Activated CD8-positive, alpha-beta memory T cell treated with anti-CD3 and anti-CD28 coated beads, Interleukin-2, amount 50 U/mL, for 1 hour (primary cell): ENCODE measurements around the gene LHX2.

Experiments used
- DNase-seq: peaks from one replicate; pipeline ENCODE4 v3.0.0-alpha.2; 2020; ENCODE audit errors: extremely low read depth

Gene LHX2

DNA sequence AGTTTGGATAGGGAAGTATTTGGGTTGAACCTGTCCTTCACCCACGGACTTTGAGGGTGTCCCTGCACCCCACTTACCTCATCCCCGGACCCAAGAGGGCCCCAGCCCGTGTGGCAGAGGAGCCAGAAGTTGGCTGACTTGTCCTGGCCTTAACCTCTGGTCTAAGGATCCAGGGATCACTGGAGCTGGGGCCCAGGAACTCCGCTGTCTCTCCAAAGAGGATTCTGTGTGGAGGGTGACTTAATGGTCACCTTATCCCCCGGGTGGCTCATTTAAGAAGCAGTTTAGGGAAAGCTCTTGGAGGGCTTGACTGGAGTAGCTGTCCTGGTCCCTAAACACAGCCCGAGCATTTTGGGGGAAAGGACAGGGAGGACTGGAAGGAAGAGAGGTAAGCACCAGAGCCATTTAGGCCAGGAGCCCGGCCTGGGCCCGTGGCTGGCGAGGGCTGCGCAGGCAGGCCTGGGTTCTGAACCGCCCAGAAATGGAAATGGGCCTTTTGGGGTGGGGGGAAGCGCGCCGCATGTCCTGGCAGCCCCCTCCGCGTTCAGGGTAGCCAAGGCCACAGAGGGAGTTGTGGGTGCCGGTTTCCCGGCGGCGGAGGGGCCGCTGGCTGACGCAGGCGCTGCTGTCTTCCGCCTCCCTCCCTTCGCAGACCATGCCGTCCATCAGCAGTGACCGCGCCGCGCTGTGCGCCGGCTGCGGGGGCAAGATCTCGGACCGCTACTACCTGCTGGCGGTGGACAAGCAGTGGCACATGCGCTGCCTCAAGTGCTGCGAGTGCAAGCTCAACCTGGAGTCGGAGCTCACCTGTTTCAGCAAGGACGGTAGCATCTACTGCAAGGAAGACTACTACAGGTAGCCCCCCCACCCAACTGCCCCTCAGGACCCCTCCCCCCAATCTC, 2.0 kb downstream of the LHX2 start:
- DNase-seq = no peak

DNA sequence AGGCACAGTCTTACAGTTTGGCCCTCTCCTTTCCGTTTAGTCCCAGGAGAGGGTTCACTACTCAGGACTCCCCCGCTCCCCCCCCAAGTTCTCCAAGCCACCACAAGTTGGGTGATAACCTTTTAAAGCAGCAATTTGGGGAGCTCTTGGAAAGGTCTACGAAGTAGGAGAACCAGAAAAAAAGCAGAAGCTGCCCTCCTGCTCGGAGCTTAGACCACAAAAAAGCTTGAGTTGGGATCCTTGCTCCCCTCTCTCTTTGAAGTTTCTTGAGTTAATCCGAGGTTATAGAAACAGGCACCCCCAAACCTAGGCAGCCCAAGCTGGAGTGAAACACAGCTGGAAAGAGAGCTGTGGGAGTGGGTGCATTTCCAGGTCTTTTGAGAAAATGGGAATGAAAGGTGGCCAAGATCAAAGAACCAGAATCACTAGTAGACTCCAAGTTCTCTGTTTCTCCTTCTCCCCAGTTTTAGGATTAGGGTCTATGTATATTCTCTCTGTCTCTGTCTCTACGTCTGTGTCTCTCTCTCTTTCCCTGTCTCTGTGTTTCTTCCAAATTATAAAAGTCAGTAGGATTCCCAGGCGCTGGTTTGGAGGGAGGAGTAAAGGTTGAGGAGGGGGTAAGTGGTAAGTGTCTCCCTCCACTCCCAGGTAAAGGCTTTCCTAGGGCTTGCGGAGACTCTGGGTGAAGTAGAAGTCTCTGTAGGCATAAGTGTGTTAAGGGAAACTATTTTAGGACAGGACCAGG, 2.8 kb downstream of the LHX2 start:
- DNase-seq = no peak

DNA sequence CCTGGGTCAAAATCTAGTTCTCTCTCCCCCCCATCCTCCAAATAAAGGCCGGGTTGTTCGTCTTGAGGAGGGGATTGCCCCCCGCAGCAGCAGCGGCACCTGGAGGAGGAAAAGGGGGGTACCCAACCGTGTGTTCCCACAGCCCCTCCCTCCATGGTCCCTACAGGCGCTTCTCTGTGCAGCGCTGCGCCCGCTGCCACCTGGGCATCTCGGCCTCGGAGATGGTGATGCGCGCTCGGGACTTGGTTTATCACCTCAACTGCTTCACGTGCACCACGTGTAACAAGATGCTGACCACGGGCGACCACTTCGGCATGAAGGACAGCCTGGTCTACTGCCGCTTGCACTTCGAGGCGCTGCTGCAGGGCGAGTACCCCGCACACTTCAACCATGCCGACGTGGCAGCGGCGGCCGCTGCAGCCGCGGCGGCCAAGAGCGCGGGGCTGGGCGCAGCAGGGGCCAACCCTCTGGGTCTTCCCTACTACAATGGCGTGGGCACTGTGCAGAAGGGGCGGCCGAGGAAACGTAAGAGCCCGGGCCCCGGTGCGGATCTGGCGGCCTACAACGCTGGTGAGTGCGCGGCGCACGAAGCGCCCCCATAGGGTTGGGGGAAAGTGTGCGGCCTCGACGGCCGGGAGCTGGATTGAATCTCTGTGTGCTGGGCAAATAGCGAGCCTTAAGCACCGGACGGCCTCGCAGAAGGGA, 3.5 kb downstream of the LHX2 start:
- no peak for DNase-seq

DNA sequence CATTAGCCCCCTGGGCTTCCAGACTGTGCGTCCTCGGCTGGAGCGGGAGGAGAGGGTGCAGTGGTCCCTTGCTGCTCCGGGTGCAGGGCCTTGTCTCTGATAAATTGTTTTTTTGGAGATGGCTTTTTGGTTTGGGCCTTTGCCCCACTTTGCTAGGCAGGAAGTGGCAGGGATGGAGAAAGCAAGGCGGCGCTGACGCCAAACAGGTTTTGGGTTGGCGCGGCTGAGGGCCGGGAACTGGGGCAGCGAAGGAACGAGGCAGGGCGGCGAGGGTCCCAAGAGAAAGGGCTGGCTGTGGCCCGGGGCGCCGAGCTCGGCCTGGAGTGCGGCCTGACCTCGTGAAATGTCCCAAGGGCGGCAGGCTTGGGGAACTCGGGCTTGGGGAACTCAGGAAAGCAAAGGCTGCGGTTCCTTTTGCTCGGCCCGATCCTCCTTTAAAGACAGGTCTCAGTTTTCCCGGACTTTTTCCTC, 4.1 kb downstream of the LHX2 start:
- no peak for DNase-seq

DNA sequence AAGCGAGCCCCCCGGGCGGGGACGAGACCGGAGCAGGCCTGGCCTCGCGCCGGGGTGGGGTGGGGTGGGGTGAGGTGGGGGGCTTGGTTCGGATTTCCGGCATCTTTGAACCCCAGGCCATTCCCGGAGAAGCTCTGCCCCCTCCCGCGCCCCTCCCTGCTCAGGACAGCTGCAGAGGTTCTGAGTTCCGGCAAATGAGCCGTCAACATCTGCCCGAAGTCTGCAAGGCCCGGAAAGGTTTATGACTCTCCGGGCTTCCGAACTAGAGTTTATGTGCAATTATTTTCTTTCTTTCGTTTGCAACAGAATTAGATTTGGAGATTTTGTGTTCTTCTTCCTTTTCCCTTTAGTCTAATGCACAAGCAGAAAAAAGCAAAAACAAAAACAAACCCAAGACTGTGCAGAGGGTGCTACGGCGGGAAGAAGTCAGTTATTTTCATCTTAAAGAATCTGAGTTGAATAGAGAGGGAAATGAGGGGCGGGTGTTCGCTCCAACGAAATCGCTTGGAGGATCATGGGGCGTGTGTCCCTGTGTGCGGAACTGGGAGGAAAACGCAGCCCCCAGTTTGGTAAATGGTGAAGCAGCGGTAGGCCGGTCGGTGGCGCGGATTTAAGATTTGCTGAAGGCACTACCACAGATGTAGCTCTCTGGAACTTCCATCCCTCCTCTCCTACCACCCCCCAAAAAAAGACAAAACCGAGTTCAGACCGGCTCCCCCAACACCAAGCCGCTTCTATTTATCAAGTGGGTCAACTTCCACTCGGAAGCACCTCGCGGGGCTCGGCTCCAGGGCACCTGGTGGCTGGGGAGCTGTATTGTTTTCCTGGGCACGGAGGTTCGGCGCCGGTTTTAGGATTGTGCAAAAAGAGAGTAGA, 4.8 kb downstream of the LHX2 start:
- no peak for DNase-seq

DNA sequence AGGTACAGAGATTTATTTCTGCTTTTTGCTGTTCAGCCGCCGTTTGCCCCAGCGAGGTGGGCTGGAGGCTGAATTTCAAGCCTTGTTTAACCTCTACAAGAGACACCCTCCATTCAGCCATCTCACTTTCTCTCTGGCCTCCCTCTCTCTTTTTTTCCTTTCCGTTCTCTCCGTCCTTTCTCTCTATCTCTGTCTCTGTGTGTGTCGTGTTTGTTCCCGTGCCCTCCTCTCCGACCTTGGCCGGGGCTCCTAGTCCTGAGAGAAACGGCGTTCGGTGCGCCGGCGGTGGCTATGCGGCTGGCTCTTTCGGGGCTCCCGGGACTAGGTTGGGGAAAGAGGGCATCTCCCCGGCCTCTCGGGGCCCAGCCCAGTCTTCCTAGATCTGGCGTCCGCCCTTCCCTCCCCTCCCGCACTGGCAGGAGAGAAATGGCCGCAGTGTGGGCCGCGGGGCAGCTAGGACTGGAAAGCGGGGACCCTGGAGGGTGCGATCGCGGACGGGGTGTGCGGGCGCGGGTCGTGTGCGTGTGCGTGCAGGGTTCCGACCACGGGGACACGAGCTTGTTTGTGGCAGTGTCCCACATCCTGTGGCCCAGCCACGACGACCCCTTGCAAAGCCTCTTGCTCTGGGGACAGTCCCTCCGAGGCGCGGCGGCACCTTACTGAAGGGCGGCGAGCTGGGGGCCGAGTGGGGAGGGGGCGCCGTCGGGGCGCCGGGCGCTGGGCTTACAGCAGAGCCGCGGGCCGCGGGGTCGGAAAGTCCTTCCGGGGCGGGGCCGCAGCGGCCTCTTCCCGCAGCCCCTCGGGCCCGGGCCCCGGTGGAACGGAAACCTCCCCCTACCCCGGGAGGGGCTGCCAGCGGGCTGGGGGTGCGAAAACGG, 5.7 kb downstream of the LHX2 start:
- DNase-seq = no peak

DNA sequence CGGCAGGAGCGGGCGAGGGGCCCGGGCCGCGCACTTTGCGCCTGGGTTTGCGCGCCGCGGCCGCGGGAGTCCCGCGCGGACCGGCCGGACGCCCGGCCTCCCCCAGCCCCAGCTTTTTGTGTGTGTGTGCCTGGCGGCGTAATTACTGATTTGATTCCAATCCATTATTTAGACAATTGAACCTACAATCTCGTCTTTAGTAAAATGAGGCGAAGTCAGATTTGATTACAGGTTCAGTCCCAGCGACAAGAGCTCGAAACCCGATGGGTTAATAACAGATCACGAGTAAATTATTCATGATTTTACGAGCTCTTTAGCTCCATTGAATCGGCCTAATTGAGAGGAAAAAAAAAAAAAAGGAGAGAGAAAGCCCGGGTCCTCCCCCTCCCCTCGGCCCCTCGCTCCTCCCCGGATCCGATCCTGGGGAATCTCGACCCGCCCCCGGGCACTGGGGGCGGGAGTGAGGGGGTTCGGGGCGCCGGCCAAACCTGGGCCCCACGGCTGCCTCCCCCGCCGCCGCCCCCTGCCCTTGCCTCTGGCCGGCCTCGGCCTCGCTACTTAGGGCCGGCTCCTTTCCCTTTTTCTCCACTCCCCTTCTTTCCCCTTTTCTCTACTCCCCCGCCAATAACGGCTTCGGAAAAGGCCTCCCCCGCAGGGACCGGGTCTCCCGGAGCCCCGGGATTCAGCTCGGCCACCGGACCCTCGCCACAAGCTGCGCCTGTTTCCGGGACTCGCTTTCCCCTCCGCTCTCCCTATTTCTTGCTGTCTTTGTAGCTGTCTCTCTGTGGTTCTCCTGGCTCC, 6.6 kb downstream of the LHX2 start:
- no peak for DNase-seq

DNA sequence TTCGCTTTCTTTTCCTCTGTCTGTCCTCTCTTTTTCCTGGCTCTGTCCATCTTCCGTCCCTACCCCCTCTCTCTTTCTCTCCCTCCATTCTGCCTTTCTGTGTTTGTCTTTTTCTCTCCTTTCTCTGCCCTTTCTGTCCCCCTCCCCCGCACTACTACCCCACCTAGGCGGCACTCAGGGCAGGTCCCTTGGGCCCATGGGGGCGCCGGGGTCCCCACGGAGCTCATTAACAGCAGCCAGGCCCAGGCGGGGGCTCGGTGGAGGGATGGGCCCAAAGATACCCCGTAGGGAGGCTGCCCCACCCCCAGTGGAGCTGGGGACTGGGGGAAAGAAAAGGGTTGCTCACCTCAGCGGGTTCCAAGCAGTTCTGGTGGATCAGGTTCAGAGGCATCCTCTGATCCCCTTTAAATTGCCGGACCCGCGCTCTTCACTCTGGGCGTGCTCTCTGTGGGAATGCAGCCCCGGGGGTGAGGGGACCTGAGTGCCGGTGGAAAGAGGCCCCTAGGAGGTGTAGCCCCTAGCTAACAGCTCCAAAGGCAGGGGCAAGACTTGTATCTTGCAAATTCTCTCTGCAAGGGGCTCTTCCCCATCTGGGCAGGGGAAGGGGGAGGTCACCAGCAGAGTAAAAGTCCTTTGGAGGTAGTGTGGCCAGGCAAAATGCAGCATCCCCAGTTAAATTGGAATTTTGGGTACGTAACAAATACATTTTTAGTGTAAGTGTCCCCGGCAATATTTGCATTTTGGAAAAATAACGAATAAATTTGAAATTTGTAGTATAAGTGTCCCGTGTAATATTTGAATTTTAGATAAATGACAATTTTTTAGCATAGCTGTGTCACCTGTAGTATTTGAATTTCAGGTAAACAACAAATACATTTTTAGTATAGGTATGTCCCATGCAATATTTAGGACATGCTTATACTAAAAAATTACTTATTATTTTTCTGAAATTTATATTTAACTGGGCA, 7.4 kb downstream of the LHX2 start:
- DNase-seq = no peak

DNA sequence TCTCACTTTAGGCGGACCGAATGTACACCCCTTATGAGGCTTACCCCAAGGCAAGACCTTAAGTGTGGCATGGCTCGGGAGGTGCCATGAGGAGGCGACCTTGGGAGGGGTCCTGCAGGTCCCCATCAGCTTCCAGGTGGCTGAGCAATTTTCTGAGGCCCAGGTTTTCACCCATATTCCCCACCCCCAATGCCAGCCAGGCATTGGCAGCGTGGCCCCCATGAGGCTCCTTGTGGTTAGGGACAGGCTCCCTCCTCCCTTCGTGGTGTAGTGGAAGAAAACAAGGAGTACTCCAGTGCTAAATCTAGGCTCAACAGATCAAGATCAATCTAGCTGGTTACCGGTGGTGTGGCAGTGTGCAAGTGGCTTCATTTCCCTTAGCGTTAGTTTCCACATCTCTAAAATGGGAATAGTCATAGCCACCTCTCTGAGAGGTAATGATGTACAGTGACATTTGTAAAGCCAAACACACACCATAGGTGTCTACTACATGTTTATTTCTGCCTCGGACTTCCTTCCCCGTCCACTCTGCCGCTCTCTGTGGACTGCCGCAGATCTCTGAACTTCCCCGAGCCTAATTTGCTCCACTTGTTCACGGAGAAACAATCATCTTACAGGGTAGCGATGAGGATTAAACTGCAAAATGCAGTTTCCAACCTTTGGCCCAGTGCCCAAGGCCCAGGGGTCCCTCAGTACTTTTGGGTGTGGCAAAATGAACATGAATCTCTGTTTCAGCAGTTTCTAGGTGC, 8.4 kb downstream of the LHX2 start:
- no peak for DNase-seq

DNA sequence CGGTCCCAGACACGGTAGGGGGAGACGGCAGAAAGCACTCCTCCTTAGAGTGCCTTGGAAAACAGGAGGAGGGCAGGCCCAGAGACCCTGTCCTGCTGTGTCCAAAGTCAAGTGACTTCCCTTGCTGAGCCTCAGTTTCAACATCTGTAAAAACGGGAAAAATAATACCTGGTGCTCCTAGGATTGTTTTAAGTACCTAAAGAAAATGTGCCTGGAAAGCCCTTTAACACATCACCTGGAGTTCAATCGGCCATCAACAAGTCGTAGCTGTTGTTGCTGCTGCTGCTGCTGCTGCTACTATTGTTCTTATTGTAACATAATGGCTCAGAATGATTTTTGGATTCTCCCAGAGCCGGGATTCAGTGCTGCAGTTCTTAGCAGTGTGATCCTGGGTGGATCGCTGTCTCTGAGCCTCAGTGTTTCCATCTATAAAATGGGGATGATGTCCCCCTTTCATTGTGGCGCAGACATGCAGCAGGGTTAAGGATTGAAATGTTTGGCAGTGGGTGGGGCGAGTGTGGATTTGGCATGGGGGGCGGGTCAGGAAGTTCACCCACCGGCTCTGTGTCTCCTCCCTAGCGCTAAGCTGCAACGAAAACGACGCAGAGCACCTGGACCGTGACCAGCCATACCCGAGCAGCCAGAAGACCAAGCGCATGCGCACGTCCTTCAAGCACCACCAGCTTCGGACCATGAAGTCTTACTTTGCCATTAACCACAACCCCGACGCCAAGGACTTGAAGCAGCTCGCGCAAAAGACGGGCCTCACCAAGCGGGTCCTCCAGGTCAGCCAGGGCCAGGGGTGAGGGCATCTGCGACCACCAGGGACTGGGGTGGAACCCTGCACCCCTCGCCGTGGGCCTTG, 9.2 kb downstream of the LHX2 start:
- DNase-seq = no peak

DNA sequence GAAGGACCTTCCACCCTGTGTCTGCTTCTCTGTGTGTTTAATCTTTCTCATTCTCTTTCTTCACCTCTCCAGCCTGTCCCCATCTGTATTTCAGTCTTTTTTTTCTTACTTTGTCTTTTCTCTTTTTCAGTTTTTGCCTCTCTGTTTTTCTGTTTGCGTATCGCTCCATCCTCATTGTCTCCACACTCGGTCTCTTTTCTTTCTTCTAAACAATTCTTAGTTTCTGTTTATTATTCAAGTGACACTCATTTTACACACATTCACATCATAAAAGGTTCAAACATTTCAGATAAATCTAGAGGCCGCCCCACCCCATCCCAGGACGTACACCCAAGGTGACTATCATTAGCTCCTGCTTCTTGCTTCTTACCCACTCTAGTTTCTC, 9.8 kb downstream of the LHX2 start:
- DNase-seq = no peak

DNA sequence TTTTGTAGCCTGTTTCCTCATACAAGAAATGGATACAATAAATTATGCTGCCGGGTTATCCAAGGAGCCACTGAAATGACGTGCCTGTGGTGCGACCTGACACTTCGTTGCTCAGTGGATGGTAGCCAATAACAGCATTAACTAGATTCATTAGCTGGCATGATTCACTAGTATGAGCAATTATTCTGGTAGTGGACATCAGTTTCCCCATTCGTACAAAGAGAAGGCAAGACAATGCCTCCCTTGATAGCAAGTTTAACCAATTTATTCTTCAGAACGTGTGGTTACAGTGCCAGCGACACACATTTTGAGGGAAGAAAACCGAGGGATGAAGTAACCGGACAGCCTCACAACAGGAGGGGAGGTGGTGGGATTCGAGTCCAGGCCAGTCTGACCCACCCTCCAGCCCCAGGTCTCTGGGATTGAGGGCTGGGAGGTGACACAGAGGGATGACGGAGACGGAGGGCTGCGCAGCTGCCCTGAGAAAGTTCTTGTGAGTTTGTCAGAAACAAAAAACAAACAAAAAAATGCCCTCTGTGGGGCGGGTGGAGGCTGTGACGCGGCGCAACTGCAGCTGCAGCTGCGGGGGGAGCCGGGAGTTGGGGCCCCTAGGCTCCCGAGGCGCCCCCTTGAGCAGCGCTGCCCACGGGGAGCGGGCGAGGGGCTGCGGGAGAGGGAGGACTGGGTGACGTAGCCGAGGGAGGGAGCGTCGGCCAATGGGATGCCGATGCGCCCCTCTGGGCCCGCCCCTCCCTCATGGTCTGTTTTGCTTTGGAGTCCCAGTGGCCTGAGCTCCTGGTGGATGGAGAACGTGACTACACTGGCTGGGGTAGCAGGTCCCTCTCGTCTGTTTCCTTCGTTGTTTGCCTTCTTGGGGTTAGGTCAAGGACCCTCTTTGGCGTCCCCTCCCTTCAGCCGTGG, 10.9 kb downstream of the LHX2 start:
- DNase-seq = no peak

DNA sequence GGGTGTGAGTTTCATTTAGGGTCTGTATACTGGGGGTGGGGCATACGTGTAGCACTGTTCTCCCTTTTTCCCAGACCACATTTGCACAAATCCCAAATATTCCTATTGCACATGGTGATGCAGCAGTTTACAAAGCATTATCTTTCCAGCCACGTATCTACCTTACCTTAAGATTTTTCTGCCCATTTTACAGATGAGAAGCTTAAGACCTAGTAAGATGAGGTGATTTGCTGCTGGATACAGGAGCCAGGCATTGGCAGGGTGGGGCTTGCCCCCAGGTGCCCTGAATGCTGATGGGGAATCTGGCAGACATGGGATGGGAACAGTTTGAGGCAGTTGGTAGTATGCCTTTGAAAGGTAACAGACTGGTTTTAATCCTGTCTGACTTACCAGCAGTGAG, 12.5 kb downstream of the LHX2 start:
- DNase-seq = no peak

DNA sequence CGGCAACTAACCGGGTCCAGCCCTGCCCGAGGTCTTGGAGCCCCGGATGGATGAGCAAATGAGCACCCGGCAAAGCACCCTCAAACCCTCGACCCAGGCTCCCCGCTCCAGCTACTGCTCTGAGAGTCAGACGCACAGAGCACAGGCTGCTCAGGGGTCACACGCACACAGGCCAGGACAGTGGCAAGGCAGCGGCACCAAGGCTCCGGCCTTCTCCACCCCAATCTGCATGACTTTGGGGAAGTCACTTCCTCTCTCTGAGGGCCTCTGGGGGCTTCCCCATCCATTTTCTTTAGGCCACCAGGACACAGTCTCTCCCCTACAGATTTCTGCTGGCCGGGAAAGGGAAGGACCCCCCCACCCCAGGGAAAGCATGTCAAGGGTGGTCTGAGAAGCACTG, 18.0 kb downstream of the LHX2 start:
- DNase-seq = no peak

DNA sequence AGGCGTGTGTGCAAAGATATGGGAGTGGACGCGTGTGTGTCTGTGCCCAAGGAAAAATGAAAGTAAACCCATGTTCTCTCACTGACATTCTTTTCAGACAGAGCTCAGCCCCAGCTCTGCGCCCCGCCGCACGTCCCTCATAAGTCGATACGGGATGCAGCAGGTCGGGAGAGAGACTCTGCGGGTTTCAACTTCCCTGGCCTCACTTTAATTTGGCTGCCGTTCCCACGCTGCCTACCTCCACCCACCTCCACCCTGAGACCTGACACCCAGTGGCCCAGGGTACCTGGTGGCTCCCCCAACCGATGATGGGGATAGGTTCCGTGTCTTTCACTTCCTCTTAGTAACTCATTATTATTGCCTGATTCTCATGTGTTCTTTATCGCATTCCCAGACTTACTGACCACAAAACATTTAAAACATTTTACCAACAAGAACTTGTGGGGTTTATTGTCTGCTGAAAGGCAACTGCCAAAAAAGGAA, 19.4 kb downstream of the LHX2 start:
- no peak for DNase-seq
